HS-27A (cell line): Measurements from ENCODE around the gene FERMT1.
A peak's percentile ranks its signal among the peaks of the same experiment; 100 is the strongest.

ENCODE experiments used
- DNase-seq: peaks from one replicate; pipeline ENCODE4 v3.0.0-alpha.2; 2012; ENCODE audit warnings: low read depth, missing footprints

Gene FERMT1, protein sequence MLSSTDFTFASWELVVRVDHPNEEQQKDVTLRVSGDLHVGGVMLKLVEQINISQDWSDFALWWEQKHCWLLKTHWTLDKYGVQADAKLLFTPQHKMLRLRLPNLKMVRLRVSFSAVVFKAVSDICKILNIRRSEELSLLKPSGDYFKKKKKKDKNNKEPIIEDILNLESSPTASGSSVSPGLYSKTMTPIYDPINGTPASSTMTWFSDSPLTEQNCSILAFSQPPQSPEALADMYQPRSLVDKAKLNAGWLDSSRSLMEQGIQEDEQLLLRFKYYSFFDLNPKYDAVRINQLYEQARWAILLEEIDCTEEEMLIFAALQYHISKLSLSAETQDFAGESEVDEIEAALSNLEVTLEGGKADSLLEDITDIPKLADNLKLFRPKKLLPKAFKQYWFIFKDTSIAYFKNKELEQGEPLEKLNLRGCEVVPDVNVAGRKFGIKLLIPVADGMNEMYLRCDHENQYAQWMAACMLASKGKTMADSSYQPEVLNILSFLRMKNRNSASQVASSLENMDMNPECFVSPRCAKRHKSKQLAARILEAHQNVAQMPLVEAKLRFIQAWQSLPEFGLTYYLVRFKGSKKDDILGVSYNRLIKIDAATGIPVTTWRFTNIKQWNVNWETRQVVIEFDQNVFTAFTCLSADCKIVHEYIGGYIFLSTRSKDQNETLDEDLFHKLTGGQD

GRCh38 chr20:6122873-6123648 lies at the start of gene FERMT1:
Gene FERMT1, minus strand, starts transcription at chr20:6123030. Its CDS starts 3,476 bp downstream, at chr20:6119554.
- DNase-seq = peak; percentile 72

GRCh38 chr20:6169251-6169650 lies 46.4 kb upstream of the FERMT1 start:
- no peak for DNase-seq

DNA sequence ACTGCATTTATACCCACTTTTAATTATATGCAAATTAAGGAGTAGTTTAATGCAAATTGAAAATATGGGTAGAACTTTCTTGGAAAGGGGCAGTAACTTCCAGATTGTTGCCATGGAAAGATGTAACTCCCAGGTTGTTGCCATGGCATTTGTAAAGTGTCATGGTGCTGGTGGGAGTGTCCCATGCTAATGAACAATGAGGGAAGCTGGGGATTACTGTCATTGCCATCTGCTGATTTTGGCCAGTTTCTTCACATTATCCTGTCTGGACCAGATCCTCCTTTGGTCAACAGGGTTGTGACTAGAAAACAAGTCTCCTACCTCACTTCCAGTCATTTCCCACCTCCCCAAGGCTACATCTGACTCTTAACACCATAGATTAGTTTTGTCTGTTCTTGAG lies 45.4 kb upstream of the FERMT1 start:
- no peak for DNase-seq

- DNase-seq = no peak
Observed at GRCh38 chr20:6165346-6165745, 42.5 kb upstream of the FERMT1 start.

GRCh38 chr20:6164421-6165341 lies 41.9 kb upstream of the FERMT1 start:
- DNase-seq = no peak

- DNase-seq = no peak
Observed at GRCh38 chr20:6160736-6161135, 37.9 kb upstream of the FERMT1 start.

- no peak for DNase-seq
Observed at GRCh38 chr20:6157345-6157744, 34.5 kb upstream of the FERMT1 start.

DNA sequence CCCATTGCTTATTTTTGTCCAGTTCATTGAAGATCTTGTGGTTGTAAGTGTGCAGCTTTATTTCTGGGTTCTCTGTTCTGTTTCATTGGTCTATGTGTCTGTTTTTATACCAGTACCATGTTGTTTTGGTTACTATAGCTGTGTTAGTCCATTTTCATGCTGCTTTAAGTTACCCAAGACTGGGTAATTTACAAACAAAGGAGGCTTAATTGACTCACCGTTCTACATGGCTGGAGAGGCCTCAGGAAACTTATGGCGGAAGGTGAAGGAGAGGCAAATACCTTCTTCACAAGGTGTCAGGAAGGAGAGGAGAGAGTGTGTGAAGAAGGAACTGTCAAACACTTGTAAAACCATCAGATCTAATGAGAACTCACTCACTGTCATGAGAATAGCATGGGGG lies 29.9 kb upstream of the FERMT1 start:
- DNase-seq = no peak

- no peak for DNase-seq
Observed at GRCh38 chr20:6148073-6148472, 25.2 kb upstream of the FERMT1 start.

DNA sequence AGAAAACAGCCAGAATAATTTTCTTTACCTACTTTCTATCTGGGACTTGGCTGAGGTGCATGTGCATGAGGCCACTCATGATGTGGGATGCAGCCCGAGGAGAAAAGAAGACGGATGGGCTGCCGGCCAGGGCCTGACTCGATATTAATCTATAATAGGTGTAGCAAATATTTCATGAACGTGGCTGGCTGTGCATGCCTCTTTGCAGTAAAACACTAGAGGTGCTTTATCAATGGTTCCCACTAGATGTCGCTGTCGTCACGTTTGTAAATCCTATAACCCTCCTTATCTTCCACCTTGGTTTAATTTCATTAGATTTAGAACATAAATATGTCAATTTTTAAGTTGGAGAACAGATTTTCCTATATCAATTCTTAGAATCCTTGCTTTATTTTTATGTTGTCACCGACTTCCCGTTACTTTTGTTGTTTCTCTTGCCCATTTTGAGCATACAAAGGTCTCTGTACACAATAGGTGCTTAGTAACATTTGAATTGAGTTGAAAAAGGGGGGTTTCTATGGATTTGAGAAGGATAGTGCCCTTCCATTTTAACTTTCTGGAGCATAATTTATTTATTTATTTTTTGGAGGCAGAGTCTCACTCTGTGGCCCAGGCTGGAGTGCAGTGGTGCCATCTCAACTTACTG lies 19.6 kb upstream of the FERMT1 start:
- peak; percentile 33 for DNase-seq

DNA sequence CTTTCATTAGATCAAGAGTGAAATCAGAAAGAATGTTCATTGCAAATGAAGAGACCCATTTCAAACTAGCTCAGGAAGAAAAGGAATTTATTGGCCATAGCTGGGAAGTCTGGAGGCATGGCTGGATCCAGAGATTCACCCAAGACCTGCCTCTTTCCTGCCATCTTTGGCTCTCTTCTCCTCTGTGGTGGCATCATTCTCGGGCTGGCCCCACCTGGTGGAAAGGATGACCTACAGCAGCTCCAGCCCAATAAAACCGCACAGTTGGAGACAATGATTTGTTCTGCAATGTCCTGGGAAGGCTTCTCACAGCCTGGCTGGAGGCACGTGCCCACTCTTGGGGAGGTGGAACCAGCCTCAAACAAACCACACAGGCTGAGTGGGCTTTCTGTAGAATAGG lies 18.1 kb upstream of the FERMT1 start:
- no peak for DNase-seq

GRCh38 chr20:6135347-6135746 lies 12.5 kb upstream of the FERMT1 start:
- DNase-seq = no peak

DNA sequence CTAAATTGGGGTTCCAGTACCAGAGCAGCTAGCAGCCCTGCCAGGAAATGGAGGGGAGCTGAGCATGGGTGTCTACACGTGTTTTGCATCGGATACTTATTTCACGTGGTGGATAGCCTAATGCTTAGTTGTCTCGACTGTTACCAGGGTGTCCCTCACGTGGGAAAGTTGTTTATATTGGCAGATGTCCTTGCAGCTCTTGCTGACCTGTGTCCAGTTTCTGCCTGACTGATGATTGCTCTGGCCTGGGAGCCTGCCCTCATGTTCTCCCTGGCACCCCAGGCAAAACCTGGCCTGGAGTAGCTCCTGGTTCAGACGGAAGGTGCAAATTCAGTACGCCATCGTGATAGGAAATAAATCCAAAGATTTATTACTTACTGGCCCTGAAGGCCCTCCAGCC lies 11.8 kb upstream of the FERMT1 start:
- DNase-seq = no peak

GRCh38 chr20:6130045-6130444 lies 7.2 kb upstream of the FERMT1 start:
- no peak for DNase-seq

DNA sequence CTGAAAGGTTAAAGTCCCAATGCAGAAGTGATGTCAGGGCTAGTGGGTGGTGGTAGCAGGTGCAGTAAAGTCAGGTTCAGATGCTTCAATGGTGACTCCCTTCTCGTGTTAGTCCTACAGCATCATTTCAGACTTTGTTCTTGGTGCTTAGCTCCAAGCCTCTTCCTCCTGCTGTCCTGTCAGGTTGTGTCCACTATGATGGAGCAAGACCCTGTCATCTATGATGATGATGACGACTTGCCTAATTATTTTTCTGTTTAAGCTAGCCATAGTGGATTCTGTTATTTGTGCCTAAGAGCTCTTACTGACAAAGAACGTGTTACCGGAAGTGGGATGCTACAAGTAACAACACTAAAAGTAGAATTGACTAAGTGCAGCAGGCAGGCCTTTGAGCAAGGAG lies 5.0 kb upstream of the FERMT1 start:
- DNase-seq = no peak

DNA sequence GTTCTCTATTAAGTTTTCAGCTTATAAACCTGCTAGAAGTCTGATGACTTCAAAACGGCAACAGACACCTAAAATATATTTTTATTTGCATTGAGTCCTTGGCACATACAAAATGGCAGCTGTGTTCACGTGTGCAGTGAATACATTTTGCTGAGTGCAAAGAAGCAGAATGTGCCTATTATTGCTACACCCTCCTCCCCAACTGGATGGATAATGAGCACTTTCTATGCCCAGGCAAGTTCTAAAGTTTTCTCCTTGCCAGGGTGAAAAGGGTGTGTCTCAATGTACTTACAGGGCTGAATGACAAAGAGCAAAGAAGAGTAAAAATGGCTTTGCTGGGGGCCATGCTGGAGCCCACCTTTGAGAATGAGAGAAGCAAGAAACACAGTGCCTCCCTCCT lies 4.0 kb upstream of the FERMT1 start:
- no peak for DNase-seq

DNA sequence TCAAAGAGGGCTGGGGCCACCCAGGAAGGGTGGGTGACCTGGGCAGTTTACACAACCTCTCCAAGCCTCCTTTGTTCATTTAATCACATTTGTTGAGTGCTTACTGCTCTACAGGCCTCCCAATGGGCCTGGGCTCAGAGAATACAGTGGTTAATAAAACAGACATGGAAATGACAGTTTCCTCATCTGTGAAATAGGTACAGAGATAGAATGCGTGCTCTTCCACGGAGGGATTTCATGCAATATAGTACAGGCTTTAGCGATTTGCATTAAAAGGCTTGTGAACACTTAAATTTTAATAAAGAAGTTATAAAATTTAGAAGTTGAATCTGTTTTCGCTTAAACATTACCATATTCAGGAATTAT lies 802 bp upstream of the FERMT1 start:
- no peak for DNase-seq

- DNase-seq = no peak
Observed at GRCh38 chr20:6122111-6122872, 538 bp downstream of the FERMT1 start.

GRCh38 chr20:6121504-6121903 lies 1.3 kb downstream of the FERMT1 start:
- DNase-seq = no peak

- no peak for DNase-seq
Observed at GRCh38 chr20:6120491-6120988, 2.3 kb downstream of the FERMT1 start.
